ENCODE data around the gene SLC41A3.

The SLC41A3 gene

DNA sequence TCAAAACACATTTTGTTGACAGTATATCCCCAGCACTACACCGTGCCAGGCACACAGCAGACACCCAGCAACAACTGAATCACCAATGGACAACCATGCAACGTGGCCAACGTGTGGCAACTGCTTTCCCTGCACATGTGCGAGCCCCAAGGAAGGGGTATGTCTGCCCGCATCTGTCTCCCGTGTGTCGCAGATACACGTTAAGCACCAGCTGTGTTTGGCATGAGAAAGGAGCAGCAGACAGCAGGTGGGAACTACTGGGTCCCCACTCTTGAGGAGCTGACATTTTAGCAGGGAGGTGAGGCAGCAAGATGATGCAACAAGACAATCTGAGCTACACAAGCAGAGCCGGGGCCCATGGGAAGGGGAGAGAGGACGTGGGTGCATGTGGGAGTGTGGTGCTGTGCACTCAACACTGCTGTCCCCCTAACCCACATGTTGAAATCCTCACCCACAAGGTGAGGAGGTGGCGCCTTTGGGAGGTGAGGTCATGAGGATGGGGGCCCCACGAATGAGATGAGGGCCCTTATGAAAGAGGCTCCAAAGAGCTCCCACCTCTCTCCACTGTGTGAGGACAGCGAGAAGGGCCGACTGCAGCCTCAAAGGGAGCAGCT lies 58.7 kb downstream of the SLC41A3 start:
- H3K4me3 ChIP-seq (ENCODE audit: low read length) = no peak overlapping the region
- TF ChIP-seq, protein P1, sequence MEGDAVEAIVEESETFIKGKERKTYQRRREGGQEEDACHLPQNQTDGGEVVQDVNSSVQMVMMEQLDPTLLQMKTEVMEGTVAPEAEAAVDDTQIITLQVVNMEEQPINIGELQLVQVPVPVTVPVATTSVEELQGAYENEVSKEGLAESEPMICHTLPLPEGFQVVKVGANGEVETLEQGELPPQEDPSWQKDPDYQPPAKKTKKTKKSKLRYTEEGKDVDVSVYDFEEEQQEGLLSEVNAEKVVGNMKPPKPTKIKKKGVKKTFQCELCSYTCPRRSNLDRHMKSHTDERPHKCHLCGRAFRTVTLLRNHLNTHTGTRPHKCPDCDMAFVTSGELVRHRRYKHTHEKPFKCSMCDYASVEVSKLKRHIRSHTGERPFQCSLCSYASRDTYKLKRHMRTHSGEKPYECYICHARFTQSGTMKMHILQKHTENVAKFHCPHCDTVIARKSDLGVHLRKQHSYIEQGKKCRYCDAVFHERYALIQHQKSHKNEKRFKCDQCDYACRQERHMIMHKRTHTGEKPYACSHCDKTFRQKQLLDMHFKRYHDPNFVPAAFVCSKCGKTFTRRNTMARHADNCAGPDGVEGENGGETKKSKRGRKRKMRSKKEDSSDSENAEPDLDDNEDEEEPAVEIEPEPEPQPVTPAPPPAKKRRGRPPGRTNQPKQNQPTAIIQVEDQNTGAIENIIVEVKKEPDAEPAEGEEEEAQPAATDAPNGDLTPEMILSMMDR (conservative IDR thresholded peaks at IDR 0.05; ENCODE audit: low read length) = no peak
- DNase-seq (ENCODE audit: low read depth) = no peak

DNA sequence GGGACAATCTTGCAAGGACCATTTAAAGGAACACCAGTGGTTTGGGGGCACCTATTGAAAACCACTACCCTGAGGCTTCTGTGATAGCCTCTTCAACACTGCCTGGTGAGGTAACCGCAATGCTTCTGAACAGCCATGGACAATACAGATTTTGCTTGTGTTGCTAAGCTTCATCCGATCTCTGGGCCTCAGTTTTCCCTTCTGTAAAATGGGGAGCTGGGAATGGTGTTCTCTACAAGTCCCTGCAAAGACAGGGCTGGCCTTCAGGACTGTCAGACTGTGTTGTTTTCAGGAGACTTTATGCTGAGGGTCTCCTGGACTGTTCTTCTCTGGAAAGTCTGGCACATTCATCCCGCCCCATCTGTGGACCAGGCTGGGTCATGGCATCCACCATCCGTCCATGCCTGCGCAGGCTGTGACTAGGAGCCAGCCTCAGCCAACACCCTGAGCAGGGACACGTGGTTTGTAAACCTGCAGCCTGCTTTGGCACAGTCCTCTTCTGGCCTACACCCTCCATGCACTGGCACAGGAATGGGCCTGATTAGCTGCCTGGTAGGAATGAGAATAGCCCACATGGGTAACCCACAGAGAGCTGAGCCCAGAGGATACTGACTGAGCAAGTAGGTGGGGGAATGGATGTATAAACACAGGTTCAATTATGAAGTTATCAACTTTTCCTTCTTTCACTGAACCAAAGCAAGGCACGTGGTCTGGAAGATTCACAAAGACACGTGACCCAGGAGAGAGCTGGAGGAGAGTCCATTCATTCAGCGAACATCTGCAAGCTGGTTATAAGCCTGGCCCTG lies 59.7 kb downstream of the SLC41A3 start:
- DNase-seq (ENCODE audit: low read depth) = no peak
- TF ChIP-seq, protein P1 (conservative IDR thresholded peaks at IDR 0.05; ENCODE audit: low read length) = no peak
- H3K4me3 ChIP-seq (ENCODE audit: low read length) = no peak overlapping the region

DNA sequence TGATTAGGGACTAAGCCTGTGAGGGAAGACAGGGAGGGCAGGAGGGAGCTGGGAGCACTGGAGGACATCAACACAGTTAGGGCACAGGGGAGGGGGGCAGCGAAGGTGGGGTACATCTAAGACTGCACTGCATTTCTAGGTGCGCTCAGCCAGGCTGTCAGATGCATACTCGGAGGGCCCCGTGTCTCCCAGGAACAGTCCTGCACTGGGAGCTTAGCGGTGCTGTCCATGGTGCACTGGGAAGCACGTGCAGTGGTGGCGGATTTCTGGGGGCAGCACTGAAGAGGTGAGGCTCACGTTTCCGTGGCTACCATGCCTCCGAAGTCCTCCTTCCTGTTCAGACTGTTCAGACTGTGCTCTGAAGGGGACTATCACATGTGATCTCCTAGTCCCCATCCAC lies 60.5 kb downstream of the SLC41A3 start:
- TF ChIP-seq, protein P1 (conservative IDR thresholded peaks at IDR 0.05; ENCODE audit: low read length) = no peak
- no peak for DNase-seq (ENCODE audit: low read depth)
- no peak overlapping the region for H3K4me3 ChIP-seq (ENCODE audit: low read length)

DNA sequence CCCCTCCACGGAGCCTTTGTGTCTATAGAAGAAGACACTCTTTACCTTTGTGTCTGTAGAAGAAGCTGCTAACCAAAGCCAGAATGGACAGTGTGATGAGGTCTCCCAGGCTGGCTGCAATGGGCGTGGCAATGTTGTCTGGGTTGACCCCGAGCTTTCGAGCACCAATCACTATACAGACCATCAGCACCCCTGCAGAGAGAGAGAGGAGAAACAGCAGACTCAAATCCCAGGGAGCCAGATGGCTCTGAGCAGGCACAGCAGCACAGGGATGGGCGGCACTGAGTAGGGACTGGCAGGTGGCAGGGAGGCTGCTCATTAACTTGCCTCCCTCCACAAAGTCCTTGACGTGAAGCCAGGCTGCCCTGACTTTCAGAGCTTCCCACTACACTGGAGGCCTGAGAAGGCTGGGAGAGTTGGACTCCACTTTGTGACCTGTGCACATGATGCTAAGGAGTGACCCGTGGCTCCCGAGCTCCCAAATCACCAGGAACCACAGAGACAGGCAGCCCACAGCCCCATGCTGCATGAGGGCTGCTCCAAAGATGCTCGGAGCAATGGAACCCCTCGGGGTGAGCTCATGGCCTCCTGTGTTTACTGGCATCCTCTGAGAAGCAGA lies 61.1 kb downstream of the SLC41A3 start:
- no peak overlapping the region for H3K4me3 ChIP-seq (ENCODE audit: low read length)
- TF ChIP-seq, protein P1 (conservative IDR thresholded peaks at IDR 0.05; ENCODE audit: low read length) = no peak
- DNase-seq (ENCODE audit: low read depth) = no peak

DNA sequence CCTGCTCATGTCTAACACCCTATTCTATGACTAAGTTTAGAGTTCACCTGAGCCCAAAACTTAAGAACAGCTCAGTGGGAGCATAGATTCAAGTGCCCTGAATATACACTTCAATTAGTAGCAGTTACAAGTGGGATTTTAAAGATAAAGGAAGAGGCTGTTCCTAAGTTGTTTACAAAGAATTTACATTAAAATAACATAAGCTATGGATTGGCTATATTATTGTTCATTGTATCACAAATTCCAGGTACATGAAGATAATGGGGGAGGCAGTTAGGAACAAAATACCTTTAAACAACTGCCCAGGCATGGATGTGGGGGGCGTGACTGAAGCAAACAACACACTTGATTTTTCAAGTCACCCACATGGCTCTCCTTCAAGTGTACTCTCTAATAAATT lies 62.2 kb downstream of the SLC41A3 start:
- TF ChIP-seq, protein P1 (conservative IDR thresholded peaks at IDR 0.05; ENCODE audit: low read length) = no peak
- no peak overlapping the region for H3K4me3 ChIP-seq (ENCODE audit: low read length)

DNA sequence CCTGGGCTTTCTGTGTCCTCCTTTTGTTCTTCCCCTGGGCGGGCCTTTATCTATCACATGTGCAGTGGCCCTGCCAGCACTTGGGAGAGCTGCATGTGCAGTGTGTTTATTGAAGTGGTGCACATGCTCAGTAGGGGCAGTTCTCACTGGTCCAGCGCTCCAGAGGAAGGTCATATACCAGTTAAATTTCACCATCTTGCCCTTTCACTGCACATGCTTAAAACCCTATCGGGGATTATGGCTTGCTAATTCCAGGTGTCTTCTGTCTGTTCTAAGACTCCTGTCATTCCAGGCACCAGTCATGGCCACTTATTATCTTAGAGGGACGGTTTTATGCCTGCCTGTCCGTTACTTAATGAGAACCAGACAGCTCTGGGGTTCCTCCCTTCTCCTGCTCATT lies 62.7 kb downstream of the SLC41A3 start:
- TF ChIP-seq, protein P1 (conservative IDR thresholded peaks at IDR 0.05; ENCODE audit: low read length) = no peak
- no peak overlapping the region for H3K4me3 ChIP-seq (ENCODE audit: low read length)
- DNase-seq (ENCODE audit: low read depth) = no peak

More for the DNA sequence above, 62.2 kb downstream of the SLC41A3 start:
- DNase-seq (ENCODE audit: low read depth) = no peak
